IMR-90 (cell line): Measurements from ENCODE around the gene JAK1. TPM values are rescaled to one million over a fixed set of nuclear protein-coding genes. Genes with fewer than 3 reads are reported as not detected.

Source experiments
- ATAC-seq: fragments of 200-7000 bp; cut with Tn5 transposase; 2 replicates; pipeline ENCODE4 v1.9.1; 2020; ENCODE audit warnings: low read depth, mild to moderate bottlenecking, moderate library complexity
- BruUV-seq: library from RNA; stranded (reverse); fragments of 400-500 nt; replicated peaks from 2 replicates; lab custom pipeline; 2021; lab: Mats Ljungman, UMichigan
- CTCF ChIA-PET: fragments of 300-600 bp; formaldehyde crosslinking; extraction: SDS; loops from one replicate; lab custom pipeline; 2021; ENCODE audit warnings: antibody characterized with exemption; lab: Yijun Ruan, JAX
- POLR2A ChIA-PET: fragments of 300-600 bp; sonication (Branson Sonifier 250); formaldehyde crosslinking; loops from one replicate; lab custom pipeline; 2022; ENCODE audit warnings: antibody characterized with exemption; ENCODE audit not compliant: unreplicated experiment; lab: Charles Lee
- DNase-seq: peaks from one replicate; pipeline ENCODE4 v3.0.0; 2013
- H2AFZ ChIP-seq: replicated peaks from 2 replicates; pipeline ENCODE3; 2013; ENCODE audit warnings: low read length, mild to moderate bottlenecking; ENCODE audit not compliant: poor library complexity
- H2AK5ac ChIP-seq: 2 replicates; pipeline ENCODE4 v1.6.1; 2013; ENCODE audit warnings: low read depth, low read length, inconsistent platforms
- H2AK9ac ChIP-seq: replicated peaks from 2 replicates; pipeline ENCODE3; 2013; ENCODE audit warnings: mild to moderate bottlenecking, low read depth, low read length, moderate library complexity; ENCODE audit not compliant: poor library complexity
- H2BK120ac ChIP-seq: 2 replicates; pipeline ENCODE4 v1.6.1; 2013; ENCODE audit warnings: low read depth, low read length, inconsistent platforms
- H2BK15ac ChIP-seq: 3 replicates; pipeline ENCODE4 v1.6.1; 2013; ENCODE audit warnings: low read depth, low read length, inconsistent platforms
- H2BK20ac ChIP-seq: 2 replicates; pipeline ENCODE4 v1.6.1; 2013; ENCODE audit warnings: low read depth, mild to moderate bottlenecking, inconsistent platforms, low read length, moderate library complexity
- H2BK5ac ChIP-seq: 2 replicates; pipeline ENCODE4 v1.6.1; 2013; ENCODE audit warnings: mild to moderate bottlenecking, low read depth, low read length, inconsistent platforms; ENCODE audit not compliant: poor library complexity, severe bottlenecking
- H3K14ac ChIP-seq: replicated peaks from 2 replicates; pipeline ENCODE4 v1.6.1; 2013; ENCODE audit warnings: low read depth, low read length, inconsistent platforms
- H3K18ac ChIP-seq: 2 replicates; pipeline ENCODE4 v1.6.1; 2013; ENCODE audit warnings: low read depth, low read length, control low read depth
- H3K23ac ChIP-seq: 2 replicates; pipeline ENCODE4 v1.6.1; 2013; ENCODE audit warnings: low read depth, low read length, inconsistent platforms
- H3K27ac ChIP-seq: 2 replicates; pipeline ENCODE4 v1.5.1; 2013; ENCODE audit warnings: mild to moderate bottlenecking, control low read depth, low read length; ENCODE audit not compliant: insufficient read depth
- H3K27me3 ChIP-seq: 2 replicates; pipeline ENCODE4 v1.6.1; 2013; ENCODE audit warnings: low read length; ENCODE audit not compliant: control insufficient read depth, insufficient read depth
- H3K36me3 ChIP-seq: 2 replicates; pipeline ENCODE4 v1.6.1; 2013; ENCODE audit warnings: low read length, mixed read lengths; ENCODE audit not compliant: control insufficient read depth, insufficient read depth
- H3K4ac ChIP-seq: 2 replicates; pipeline ENCODE4 v1.6.1; 2013; ENCODE audit warnings: low read depth, low read length, inconsistent platforms
- H3K4me1 ChIP-seq: 2 replicates; pipeline ENCODE4 v1.6.1; 2013; ENCODE audit warnings: low read length, mixed read lengths; ENCODE audit not compliant: control insufficient read depth, insufficient read depth
- H3K4me2 ChIP-seq: 2 replicates; pipeline ENCODE4 v1.6.1; 2013; ENCODE audit warnings: low read depth, mild to moderate bottlenecking, control low read depth, low read length, moderate library complexity
- H3K4me3 ChIP-seq: 2 replicates; pipeline ENCODE4 v1.5.1; 2013; ENCODE audit warnings: low read depth, mild to moderate bottlenecking, control low read depth, low read length, moderate library complexity; ENCODE audit not compliant: insufficient read depth
- H3K56ac ChIP-seq: 2 replicates; pipeline ENCODE4 v1.6.1; 2013; ENCODE audit warnings: low read length, inconsistent platforms; ENCODE audit not compliant: insufficient read depth; ENCODE audit errors: extremely low read depth
- H3K79me1 ChIP-seq, 2 experiments: 2 replicates each; pipeline ENCODE4 v1.6.1; 2013; ENCODE audit warnings: low read length in 2 of 2, inconsistent platforms in 1 of 2, low read depth in 1 of 2
- H3K9ac ChIP-seq: 2 replicates; pipeline ENCODE4 v1.6.1; 2013; ENCODE audit warnings: low read depth, low read length, control low read depth
- H3K9me1 ChIP-seq: 2 replicates; pipeline ENCODE4 v1.6.1; 2013; ENCODE audit warnings: low read length, inconsistent platforms; ENCODE audit not compliant: insufficient read depth
- H3K9me3 ChIP-seq: 2 replicates; pipeline ENCODE4 v1.6.1; 2013; ENCODE audit warnings: low read length; ENCODE audit not compliant: control insufficient read depth, insufficient read depth
- H4K20me1 ChIP-seq: 2 replicates; pipeline ENCODE4 v1.6.1; 2013; ENCODE audit warnings: low read length, inconsistent platforms; ENCODE audit not compliant: insufficient read depth
- H4K5ac ChIP-seq: 2 replicates; pipeline ENCODE4 v1.6.1; 2013; ENCODE audit warnings: mild to moderate bottlenecking, low read depth, low read length, control low read depth
- H4K8ac ChIP-seq, 2 experiments: 2 replicates each; pipeline ENCODE4 v1.6.1; 2013; ENCODE audit warnings: low read depth in 2 of 2, low read length in 2 of 2, control low read depth in 1 of 2, inconsistent platforms in 1 of 2
- H4K91ac ChIP-seq: 2 replicates; pipeline ENCODE4 v1.6.1; 2013; ENCODE audit warnings: low read depth, low read length, inconsistent platforms; ENCODE audit not compliant: insufficient read depth
- BHLHE40 ChIP-seq: fragments of 150-350 bp; IDR thresholded peaks from 2 replicates; pipeline ENCODE4 v1.6.1; 2016; ENCODE audit warnings: mild to moderate bottlenecking, low read depth, low read length
- CEBPB ChIP-seq: IDR thresholded peaks from 2 replicates; pipeline ENCODE4 v1.6.1; 2012; ENCODE audit warnings: low read depth, low read length, improper control_type of control experiment
- ELK1 ChIP-seq: fragments of 150-350 bp; IDR thresholded peaks from 2 replicates; pipeline ENCODE4 v1.6.1; 2016; ENCODE audit warnings: low read depth, mild to moderate bottlenecking, low read length, moderate library complexity, borderline replicate concordance
- MAZ ChIP-seq: IDR thresholded peaks from 2 replicates; pipeline ENCODE4 v1.6.1; 2012; ENCODE audit warnings: low read depth, mild to moderate bottlenecking, low read length, improper control_type of control experiment, moderate library complexity, borderline replicate concordance
- POLR2A ChIP-seq: IDR thresholded peaks from 2 replicates; pipeline ENCODE4 v1.6.1; 2012; ENCODE audit warnings: mild to moderate bottlenecking, low read depth, low read length
- USF2 ChIP-seq: fragments of 150-350 bp; IDR thresholded peaks from 2 replicates; pipeline ENCODE4 v1.6.1; 2017; ENCODE audit warnings: mild to moderate bottlenecking, antibody characterized with exemption, low read length, low read depth
- WGBS, 2 experiments: methylation state at CpG; one replicate each; pipeline versions ENCODE4 v1.1.5 to v1.1.7; 2013; ENCODE audit warnings: missing lambda C conversion rate in 2 of 2; ENCODE audit not compliant: insufficient read length in 1 of 2; ENCODE audit errors: extremely low coverage in 2 of 2; 5-methylcytosine and 5-hydroxymethylcytosine counted together
- dilution Hi-C: fragments of 300-500 bp; cut with HindIII; formaldehyde crosslinking; loops from one replicate; pipeline ENCODE4 v1.14.3; 2018; ENCODE audit warnings: low sequenced_read_pairs; ENCODE audit not compliant: unreplicated experiment
- in situ Hi-C: fragments of 300-500 bp; cut with MboI; formaldehyde crosslinking; loops from 3 replicates; pipeline ENCODE4 v1.14.3; 2019; ENCODE audit warnings: low sequenced_read_pairs, inconsistent platforms, mixed read lengths
- intact Hi-C: fragments of 100-400 bp; cut with micrococcal nuclease; formaldehyde crosslinking; loops from 2 replicates; pipeline ENCODE4 v1.10.0; 2022
- polyA plus RNA-seq, 3 experiments: library from polyadenylated mRNA; depleted of rRNA; stranded (reverse); fragments of >200 nt; gene quantifications; 2 replicates each; pipeline ENCODE4 v1.2.3, GENCODE V29; 2012; ENCODE audit warnings: low replicate concordance in 1 of 3
- total RNA-seq: library from RNA; depleted of rRNA; stranded (reverse); fragments of >200 nt; gene quantifications from 2 replicates; pipeline ENCODE4 v1.2.3, GENCODE V29; 2012

JAK1 gene
- total and polyA plus RNA-seq, 2 of the 4 experiments (the other 2 are of a cell fraction): 76.9 to 103 TPM

GRCh38 chr1:64923294-64923718, 43.0 kb downstream of the JAK1 start:
- Histone ChIP-seq H2BK20ac (no peak overlapping the region), H2AK5ac (no peak overlapping the region), H3K4ac (no peak overlapping the region), H2AFZ (no peak overlapping the region), H4K5ac (no peak overlapping the region), H3K9ac (no peak overlapping the region), H2BK120ac (no peak overlapping the region), H3K4me1 (peaks cover 9% of the 10 kb centered on the region), H3K56ac (no peak overlapping the region), H4K8ac (no peak overlapping the region), H4K20me1 (peaks cover 69% of the 10 kb centered on the region), H2AK9ac (no peak overlapping the region), H2BK15ac (no peak overlapping the region), H4K91ac (no peak overlapping the region), H3K27me3 (no peaks in the 10 kb centered on the region), H3K4me3 (no peak overlapping the region), H3K23ac (no peak overlapping the region), H3K9me1 (peaks cover 12% of the 10 kb centered on the region), H3K18ac (no peak overlapping the region), H3K79me1 (peaks cover 48 to 81% of the 10 kb centered on the region in 2 experiments), H3K27ac (no peak overlapping the region), H3K9me3 (no peaks in the 10 kb centered on the region), H3K36me3 (0 out of 2 replicates have a peak, but pooled peaks cover 1% of the 10 kb centered on the region), H3K14ac (no peak overlapping the region), H3K4me2 (no peak overlapping the region), H2BK5ac (no peak overlapping the region)
- DNase-seq (no peak), ATAC-seq (no peak)
- dilution Hi-C loops: no loop called here
- in situ Hi-C loops: no loop called here
- peak; percentile 22; the same call in 1 of the 2 replicates for TF ChIP-seq CEBPB
- TF ChIP-seq POLR2A: no peak
- TF ChIP-seq MAZ: no peak
- TF ChIP-seq USF2: no peak
- TF ChIP-seq ELK1: no peak
- no peak for TF ChIP-seq BHLHE40
- intact Hi-C loops: no loop called here
- no TSS peak for BruUV-seq
- ChIA-PET CTCF (no interaction called here), POLR2A (no interaction called here)
- 0 to 100% methylated on average over 1 of the region's 2 CpGs for WGBS, 2 experiments
